H1 (cell line): ENCODE measurements around the gene ABTB1. TPM values are rescaled to one million over a fixed set of nuclear protein-coding genes. Genes with fewer than 3 reads are reported as not detected.

Experiments used
- CTCF ChIA-PET: fragments of 300-600 bp; sonication (Branson Sonifier 250); formaldehyde crosslinking; loops from one replicate; lab custom pipeline; 2021; ENCODE audit not compliant: partially characterized antibody; lab: Charles Lee
- POLR2A ChIA-PET: fragments of 300-600 bp; sonication (Branson Sonifier 250); formaldehyde crosslinking; loops from one replicate; lab custom pipeline; 2021; ENCODE audit warnings: inconsistent platforms; ENCODE audit not compliant: partially characterized antibody; lab: Charles Lee
- DNase-seq, 2 experiments: peaks; one replicate each; pipeline versions ENCODE4 v3.0.0 to v3.0.0-alpha.2; 2010 to 2022; ENCODE audit warnings: low spot score in 2 of 2, low read depth in 1 of 2, mixed read lengths in 1 of 2
- FAIRE-seq: peaks from 2 replicates; lab custom pipeline; 2011; peaks lifted over from hg19 to GRCh38; lab: Jason Lieb, UNC
- H2AFZ ChIP-seq: 2 replicates; pipeline ENCODE4 v1.8.1; 2012; ENCODE audit warnings: low read length, inconsistent platforms
- H2AK5ac ChIP-seq: 2 replicates; pipeline ENCODE4 v1.6.1; 2013; ENCODE audit warnings: low read depth, low read length
- H2BK120ac ChIP-seq: replicated peaks from 2 replicates; pipeline ENCODE3; 2013; ENCODE audit warnings: low read depth, low read length, inconsistent platforms
- H2BK12ac ChIP-seq: 2 replicates; pipeline ENCODE4 v1.6.1; 2013; ENCODE audit warnings: low read depth, low read length
- H2BK15ac ChIP-seq: 2 replicates; pipeline ENCODE4 v1.6.1; 2013; ENCODE audit warnings: low read length
- H2BK20ac ChIP-seq: 2 replicates; pipeline ENCODE4 v1.6.1; 2013; ENCODE audit warnings: low read length
- H2BK5ac ChIP-seq: 2 replicates; pipeline ENCODE4 v1.6.1; 2013; ENCODE audit warnings: low read depth, low read length
- H3K14ac ChIP-seq: 2 replicates; pipeline ENCODE4 v1.6.1; 2013; ENCODE audit warnings: inconsistent platforms; ENCODE audit not compliant: insufficient read length
- H3K18ac ChIP-seq: 2 replicates; pipeline ENCODE4 v1.6.1; 2013; ENCODE audit warnings: low read length; ENCODE audit errors: extremely low read depth
- H3K23ac ChIP-seq: 2 replicates; pipeline ENCODE4 v1.6.1; 2013; ENCODE audit warnings: inconsistent platforms; ENCODE audit not compliant: insufficient read length
- H3K23me2 ChIP-seq: 2 replicates; pipeline ENCODE4 v1.6.1; 2013; ENCODE audit warnings: low read depth, low read length
- H3K27ac ChIP-seq: 2 replicates; pipeline ENCODE4 v1.6.1; 2011; ENCODE audit warnings: low read depth, low read length, inconsistent platforms
- H3K27me3 ChIP-seq, 4 experiments: replicated peaks in 1 of 4; 1 replicate in 1 of 4; 2 replicates in 3 of 4; pipeline versions ENCODE4 v1.6.1 to v1.8.1; 2011 to 2013; ENCODE audit warnings: low read length in 3 of 4, mild to moderate bottlenecking in 3 of 4, inconsistent platforms in 2 of 4, mixed read lengths in 2 of 4, moderate library complexity in 1 of 4; ENCODE audit not compliant: control insufficient read depth in 3 of 4, insufficient read depth in 3 of 4; ENCODE audit errors: extremely low read depth in 1 of 4
- H3K36me3 ChIP-seq, 4 experiments: 2 replicates each; pipeline versions ENCODE4 v1.6.1 to v1.8.1; 2011 to 2013; ENCODE audit warnings: mild to moderate bottlenecking in 4 of 4, low read length in 3 of 4, moderate library complexity in 2 of 4, control low read depth in 1 of 4, inconsistent platforms in 1 of 4; ENCODE audit not compliant: insufficient read depth in 4 of 4, control insufficient read depth in 2 of 4
- H3K4ac ChIP-seq: replicated peaks from 2 replicates; pipeline ENCODE3; 2013; ENCODE audit warnings: low read length, low read depth, mixed read lengths, inconsistent platforms; ENCODE audit not compliant: insufficient read length
- H3K4me1 ChIP-seq, 4 experiments: replicated peaks in 1 of 4; 1 replicate in 1 of 4; 2 replicates in 3 of 4; pipeline versions ENCODE4 v1.6.1 to v1.8.1; 2011 to 2013; ENCODE audit warnings: low read length in 3 of 4, inconsistent platforms in 2 of 4, mixed read lengths in 1 of 4; ENCODE audit not compliant: insufficient read depth in 4 of 4, control insufficient read depth in 3 of 4
- H3K4me2 ChIP-seq, 2 experiments: 2 replicates each; pipeline versions ENCODE4 v1.6.1 to v1.8.1; 2011 to 2013; ENCODE audit warnings: low read depth in 2 of 2, low read length in 2 of 2, control low read depth in 1 of 2, inconsistent platforms in 1 of 2, mild to moderate bottlenecking in 1 of 2; ENCODE audit not compliant: insufficient read depth in 1 of 2
- H3K4me3 ChIP-seq, 4 experiments: fragments of 200-600, 300-600 bp in 1 of 4; sonication (generic), shearing (Covaris generic), sonication (Bioruptor Twin) in 1 of 4; 2 replicates each; pipeline versions ENCODE4 v1.5.1 to v1.8.1; 2011 to 2016; ENCODE audit warnings: low read length in 4 of 4, low read depth in 3 of 4, control low read depth in 2 of 4, inconsistent platforms in 2 of 4, mild to moderate bottlenecking in 2 of 4, mixed read lengths in 1 of 4, moderate library complexity in 1 of 4; ENCODE audit not compliant: insufficient read depth in 2 of 4; ENCODE audit errors: extremely low read depth in 1 of 4
- H3K56ac ChIP-seq: replicated peaks from 2 replicates; pipeline ENCODE3; 2013; ENCODE audit warnings: low read depth, mild to moderate bottlenecking, mixed read lengths, low read length, inconsistent platforms; ENCODE audit not compliant: insufficient read length
- H3K79me1 ChIP-seq: 2 replicates; pipeline ENCODE4 v1.6.1; 2013; ENCODE audit warnings: low read depth, low read length, control low read depth
- H3K79me2 ChIP-seq, 2 experiments: 2 replicates each; pipeline versions ENCODE4 v1.6.1 to v1.8.1; 2012 to 2013; ENCODE audit warnings: low read length in 2 of 2, mild to moderate bottlenecking in 2 of 2, inconsistent platforms in 1 of 2; ENCODE audit not compliant: insufficient read depth in 2 of 2, control insufficient read depth in 1 of 2
- H3K9ac ChIP-seq, 4 experiments: replicated peaks in 1 of 4; 1 replicate in 1 of 4; 2 replicates in 3 of 4; pipeline versions ENCODE4 v1.6.1 to v1.8.1; 2011 to 2013; ENCODE audit warnings: low read depth in 3 of 4, low read length in 3 of 4, control low read depth in 2 of 4, mild to moderate bottlenecking in 2 of 4, moderate library complexity in 2 of 4, inconsistent platforms in 1 of 4; ENCODE audit errors: extremely low read depth in 1 of 4
- H3K9me3 ChIP-seq, 2 experiments: 2 replicates each; pipeline versions ENCODE4 v1.6.1 to v1.8.1; 2012 to 2013; ENCODE audit warnings: mild to moderate bottlenecking in 2 of 2, moderate library complexity in 2 of 2, control low read depth in 1 of 2, inconsistent platforms in 1 of 2, low read depth in 1 of 2, low read length in 1 of 2, mixed read lengths in 1 of 2; ENCODE audit not compliant: insufficient read depth in 2 of 2
- H4K20me1 ChIP-seq, 2 experiments: replicated peaks in 1 of 2; 2 replicates each; pipeline versions ENCODE3 to v1.8.1; 2011 to 2013; ENCODE audit warnings: inconsistent platforms in 2 of 2, low read length in 2 of 2, mild to moderate bottlenecking in 1 of 2; ENCODE audit not compliant: insufficient read depth in 2 of 2, control insufficient read depth in 1 of 2
- H4K5ac ChIP-seq: 2 replicates; pipeline ENCODE4 v1.6.1; 2013; ENCODE audit warnings: low read length, low read depth, mixed read lengths, inconsistent platforms; ENCODE audit not compliant: insufficient read length
- H4K8ac ChIP-seq: 2 replicates; pipeline ENCODE4 v1.8.0; 2013; ENCODE audit warnings: mild to moderate bottlenecking, moderate library complexity, low read length, inconsistent platforms; ENCODE audit not compliant: insufficient read depth; ENCODE audit errors: extremely low read depth
- H4K91ac ChIP-seq: replicated peaks from 2 replicates; pipeline ENCODE3; 2013; ENCODE audit warnings: low read length, mixed read lengths, inconsistent platforms; ENCODE audit not compliant: insufficient read length
- CBX8 ChIP-seq: fragments of 300-800, 300-1000 bp; sonication (generic); IDR thresholded peaks from 2 replicates; pipeline ENCODE4 v1.7.1; 2016; ENCODE audit warnings: low read depth, low read length, borderline replicate concordance
- CHD2 ChIP-seq: IDR thresholded peaks from 2 replicates; pipeline ENCODE4 v1.6.1; 2012; ENCODE audit warnings: low read length, improper control_type of control experiment
- NANOG ChIP-seq: IDR thresholded peaks from 2 replicates; pipeline ENCODE4 v1.6.1; 2011; ENCODE audit warnings: low read length, low read depth, mild to moderate bottlenecking, inconsistent platforms; ENCODE audit not compliant: insufficient read depth, poor library complexity, severe bottlenecking
- TAF1 ChIP-seq: IDR thresholded peaks from 2 replicates; pipeline ENCODE4 v1.6.1; 2011; ENCODE audit warnings: mild to moderate bottlenecking, low read depth, low read length
- WGBS, 2 experiments: shearing (Covaris generic) in 1 of 2; methylation state at CpG; one replicate each; pipeline versions ENCODE4 v1.1.6 to v1.1.7; 2013 to 2015; ENCODE audit warnings: low lambda C conversion rate in 2 of 2, mixed read lengths in 2 of 2, inconsistent platforms in 1 of 2, low coverage in 1 of 2, missing lambda C conversion rate in 1 of 2; ENCODE audit not compliant: insufficient replicate concordance in 2 of 2, insufficient coverage in 1 of 2, insufficient read length in 1 of 2; ENCODE audit errors: extremely low coverage in 1 of 2, missing lambda C conversion rate in 1 of 2; 5-methylcytosine and 5-hydroxymethylcytosine counted together
- polyA plus RNA-seq, 7 experiments: library from polyadenylated mRNA; depleted of rRNA in 3 of 7; stranded (reverse) in 5 of 7; unstranded in 2 of 7; fragments of >200 nt in 5 of 7; fragments of 200-250 nt in 2 of 7; gene quantifications; 1 replicate in 5 of 7; 2 replicates in 1 of 7; 4 replicates in 1 of 7; pipeline versions ENCODE4 v1.2.1 to v1.2.3, GENCODE V29; 2011 to 2013; ENCODE audit warnings: missing spikeins in 2 of 7, mixed read lengths in 2 of 7
- total RNA-seq: library from RNA; stranded (reverse); fragmentation: NEBNext Ultra II Directional; extraction: Animal tissue kit (Norgen Biotek cat#: 25700); gene quantifications from 2 replicates; pipeline ENCODE4 v1.2.1, GENCODE V29; 2021

The ABTB1 gene
- total and polyA plus RNA-seq, 2 of the 8 experiments (the other 6 are each of a cell fraction or from before 2014, with no cell fraction given) = 7.1 to 9.4 TPM

DNA sequence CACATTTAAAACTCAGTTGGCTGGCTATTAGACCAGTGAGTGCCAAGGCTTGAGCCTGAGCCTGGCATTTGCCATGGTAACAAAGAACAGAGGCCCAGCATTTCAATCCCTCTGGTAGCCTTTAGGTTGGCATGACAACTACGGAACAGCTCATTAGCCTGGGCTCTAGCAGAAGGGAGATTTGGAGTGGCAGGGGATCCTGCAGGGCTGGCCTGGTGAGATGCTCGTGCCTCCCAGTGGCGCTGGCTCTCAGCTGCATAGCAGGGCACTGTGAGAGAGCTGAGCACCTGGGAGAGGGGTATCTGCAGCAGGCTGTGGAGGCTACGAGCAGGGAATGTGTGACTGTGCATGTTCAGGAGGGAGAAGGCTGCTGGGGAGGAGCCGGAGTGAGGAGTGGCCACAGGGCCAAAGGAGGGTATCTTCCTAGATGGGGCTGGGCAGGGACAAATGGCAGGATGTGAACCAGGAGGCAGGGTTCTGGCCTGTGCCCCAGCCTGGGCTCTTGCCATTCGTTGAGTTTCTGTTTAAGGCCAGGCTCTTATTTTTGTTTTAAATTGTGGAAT, 5.6 kb upstream of the ABTB1 start:
- no peak overlapping the region for H4K5ac ChIP-seq

More for the DNA sequence above, 5.6 kb upstream of the ABTB1 start:
- H2AK5ac ChIP-seq = no peak overlapping the region
- no peak overlapping the region for H3K18ac ChIP-seq
- no peak overlapping the region for H3K56ac ChIP-seq
- no peaks in the 10 kb centered on the region for H4K20me1 ChIP-seq
- no peak overlapping the region for H3K27ac ChIP-seq
- no peak overlapping the region for H2BK12ac ChIP-seq
- no peak overlapping the region for H2BK15ac ChIP-seq
- WGBS, 2 experiments = 93% methylated on average over 6 of the region's 6 CpGs; no CpG with 5 or more reads in 1 of the 2 experiments
- FAIRE-seq (no peak), DNase-seq (no peak)
- no peaks in the 10 kb centered on the region; a peak in 2 of 7 replicates for H3K27me3 ChIP-seq
- H3K4me3 ChIP-seq = no peak overlapping the region
- H3K23me2 ChIP-seq = peaks cover 3% of the 10 kb centered on the region; the same call in 1 of the 2 replicates
- CTCF ChIA-PET = interaction anchor here (0.7 to 0.9 kb wide), 3 partner anchors 11 to 224 kb away, joined by 3 read pairs; no protein-coding TSS in a partner anchor
- H3K4me2 ChIP-seq = no peak overlapping the region
- H4K8ac ChIP-seq = no peak overlapping the region
- no peak overlapping the region for H2BK120ac ChIP-seq
- no peak for TF ChIP-seq CHD2
- TF ChIP-seq NANOG = no peak
- TF ChIP-seq CBX8 = no peak
- no peak for TF ChIP-seq TAF1
- TF ChIP-seq, all 59 proteins: peak for 0
- Histone ChIP-seq H3K9ac (no peak overlapping the region), H3K79me1 (no peaks in the 10 kb centered on the region), H3K4ac (no peak overlapping the region), H3K4me1 (peaks cover 0 to 6% (median 4%) of the 10 kb centered on the region in 4 experiments; a peak in 4 of 7 replicates), H3K23ac (no peak overlapping the region), H3K9me3 (no peaks in the 10 kb centered on the region), H4K91ac (no peak overlapping the region), H3K79me2 (no peaks in the 10 kb centered on the region), H2BK5ac (no peak overlapping the region), H3K14ac (no peak overlapping the region), H3K36me3 (peaks cover 0 to 3% (median 0%) of the 10 kb centered on the region in 4 experiments; a peak in 2 of 8 replicates), H2AFZ (no peak overlapping the region), H2BK20ac (no peak overlapping the region)
- POLR2A ChIA-PET = no interaction called here
